ENCODE data around the gene P2RY13. TPM values are rescaled to one million over a fixed set of nuclear protein-coding genes. Genes with fewer than 3 reads are reported as not detected.
A peak's percentile ranks its signal among the peaks of the same experiment; 100 is the strongest.

The P2RY13 gene
- total RNA-seq, 2 donors from 2014 or later = 0.27 to 0.80 TPM

DNA sequence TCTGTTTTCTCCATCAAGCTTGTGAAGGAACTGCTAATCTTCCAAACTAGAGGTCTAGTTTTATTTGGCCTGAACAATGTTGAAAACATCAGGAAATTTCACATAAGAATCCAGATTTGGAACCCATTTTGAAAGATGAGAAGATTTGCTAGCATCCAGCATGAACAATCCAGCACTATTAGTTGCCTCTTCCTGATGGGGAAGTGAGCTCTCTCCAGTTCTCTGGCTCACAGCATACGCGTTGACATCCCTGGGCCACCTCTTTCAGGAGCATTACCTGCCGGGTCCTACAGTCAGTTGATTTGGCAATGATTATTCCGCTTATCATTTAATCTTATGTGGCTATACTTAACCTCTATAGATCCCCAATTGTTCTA lies 23.6 kb downstream of the P2RY13 start:
- H3K27me3 ChIP-seq = no peaks in the 10 kb centered on the region
- no peak overlapping the region for H3K9ac ChIP-seq (ENCODE audit: low read depth in 2 of 2, low read length in 2 of 2)
- TF ChIP-seq, protein P1, sequence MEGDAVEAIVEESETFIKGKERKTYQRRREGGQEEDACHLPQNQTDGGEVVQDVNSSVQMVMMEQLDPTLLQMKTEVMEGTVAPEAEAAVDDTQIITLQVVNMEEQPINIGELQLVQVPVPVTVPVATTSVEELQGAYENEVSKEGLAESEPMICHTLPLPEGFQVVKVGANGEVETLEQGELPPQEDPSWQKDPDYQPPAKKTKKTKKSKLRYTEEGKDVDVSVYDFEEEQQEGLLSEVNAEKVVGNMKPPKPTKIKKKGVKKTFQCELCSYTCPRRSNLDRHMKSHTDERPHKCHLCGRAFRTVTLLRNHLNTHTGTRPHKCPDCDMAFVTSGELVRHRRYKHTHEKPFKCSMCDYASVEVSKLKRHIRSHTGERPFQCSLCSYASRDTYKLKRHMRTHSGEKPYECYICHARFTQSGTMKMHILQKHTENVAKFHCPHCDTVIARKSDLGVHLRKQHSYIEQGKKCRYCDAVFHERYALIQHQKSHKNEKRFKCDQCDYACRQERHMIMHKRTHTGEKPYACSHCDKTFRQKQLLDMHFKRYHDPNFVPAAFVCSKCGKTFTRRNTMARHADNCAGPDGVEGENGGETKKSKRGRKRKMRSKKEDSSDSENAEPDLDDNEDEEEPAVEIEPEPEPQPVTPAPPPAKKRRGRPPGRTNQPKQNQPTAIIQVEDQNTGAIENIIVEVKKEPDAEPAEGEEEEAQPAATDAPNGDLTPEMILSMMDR (IDR thresholded peaks at IDR 0.05) = no peak
- DNase-seq = no peak
- no peak overlapping the region for H3K4me3 ChIP-seq
- no peaks in the 10 kb centered on the region for H3K9me3 ChIP-seq
- H3K36me3 ChIP-seq = no peaks in the 10 kb centered on the region
- H3K27ac ChIP-seq = no peak overlapping the region
- intact Hi-C loops (cut with DNase I) = no loop called here
- no peaks in the 10 kb centered on the region for H3K4me1 ChIP-seq

DNA sequence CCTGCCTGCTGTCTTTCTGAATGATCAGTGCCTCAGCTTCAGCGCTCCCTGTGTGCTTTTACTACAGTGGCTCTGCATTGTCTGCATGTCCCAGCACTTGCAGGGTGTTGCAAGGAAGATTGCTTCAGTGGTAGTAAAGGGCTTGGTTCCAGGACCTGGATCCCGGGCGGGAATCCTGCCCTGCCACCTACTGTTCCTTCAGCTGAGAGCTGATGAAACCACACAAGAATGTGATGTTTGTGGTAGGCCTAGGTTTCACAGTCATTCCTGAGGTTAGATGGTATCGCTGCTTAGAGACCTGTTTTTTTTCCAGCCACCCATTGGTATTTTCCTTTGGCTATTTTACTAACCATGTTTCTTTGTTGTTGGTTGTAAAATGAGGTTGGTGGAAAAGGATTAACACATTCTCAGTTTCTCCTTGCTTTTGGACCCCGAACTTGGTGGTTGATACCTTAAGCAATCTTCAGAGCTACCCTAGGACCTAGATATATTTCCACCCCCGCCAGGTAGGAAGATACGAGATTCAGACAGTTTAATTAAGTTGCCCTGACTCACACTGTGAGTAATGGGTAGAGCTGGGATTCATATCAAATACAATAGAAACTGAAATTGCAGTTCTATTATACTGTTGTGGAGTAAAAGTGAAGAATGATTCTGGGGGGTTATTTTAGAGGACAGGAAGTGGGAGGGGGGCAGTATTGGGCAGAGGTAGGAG lies 24.1 kb downstream of the P2RY13 start:
- H3K27ac ChIP-seq = no peak overlapping the region
- TF ChIP-seq, protein P1 (IDR thresholded peaks at IDR 0.05) = no peak
- no peaks in the 10 kb centered on the region for H3K4me1 ChIP-seq
- no peak overlapping the region for H3K9ac ChIP-seq (ENCODE audit: low read depth in 2 of 2, low read length in 2 of 2)
- intact Hi-C loops (cut with DNase I) = no loop called here
- H3K9me3 ChIP-seq = no peaks in the 10 kb centered on the region
- peak; percentile 28 for DNase-seq
- no peak overlapping the region for H3K4me3 ChIP-seq
- no peaks in the 10 kb centered on the region for H3K27me3 ChIP-seq
- H3K36me3 ChIP-seq = no peaks in the 10 kb centered on the region

DNA sequence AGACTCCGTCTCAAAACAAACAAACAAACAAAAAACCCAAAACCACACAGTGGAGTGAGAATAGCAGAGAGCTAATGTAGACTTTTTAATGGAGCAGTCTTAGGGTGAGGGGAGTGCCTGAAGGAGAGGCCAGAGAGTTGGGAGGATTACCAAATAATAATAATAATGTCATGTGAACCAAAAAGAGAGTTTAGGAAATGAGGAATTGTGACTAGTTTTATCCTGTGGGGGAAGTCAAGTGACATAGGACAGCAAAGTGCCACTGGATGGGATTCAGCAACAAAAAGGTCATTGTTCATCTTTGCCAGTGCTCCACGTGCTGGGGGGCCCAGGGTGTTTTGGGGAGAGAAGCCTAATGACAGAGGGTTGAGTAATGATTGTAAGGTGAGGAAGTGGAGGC lies 25.6 kb downstream of the P2RY13 start:
- Histone ChIP-seq H3K9ac (ENCODE audit: low read depth in 2 of 2, low read length in 2 of 2) (no peak overlapping the region), H3K27me3 (no peaks in the 10 kb centered on the region), H3K4me3 (no peak overlapping the region), H3K27ac (no peak overlapping the region), H3K4me1 (no peaks in the 10 kb centered on the region), H3K9me3 (no peaks in the 10 kb centered on the region), H3K36me3 (no peaks in the 10 kb centered on the region)
- TF ChIP-seq, protein P1 (IDR thresholded peaks at IDR 0.05) = no peak
- no peak for DNase-seq
- intact Hi-C loops (cut with DNase I) = no loop called here

DNA sequence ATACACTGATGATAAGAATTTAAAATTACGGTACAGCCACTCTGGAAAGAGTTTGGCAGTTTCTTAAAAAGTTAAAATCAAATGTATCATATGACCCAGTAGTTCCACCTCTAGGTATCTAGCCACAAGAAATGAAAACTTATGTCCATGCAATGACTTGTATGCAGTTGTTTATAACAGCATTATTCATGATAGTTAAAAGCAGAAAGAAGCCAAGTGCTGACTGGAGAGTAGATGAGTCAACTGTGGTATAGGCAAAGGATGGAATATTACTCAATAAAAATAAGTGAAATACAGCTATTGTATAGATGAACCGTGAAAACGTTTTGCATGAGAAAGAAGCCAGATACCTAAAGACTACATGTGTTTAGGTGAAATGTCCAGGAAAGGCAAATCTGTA lies 27.6 kb downstream of the P2RY13 start:
- intact Hi-C loops (cut with DNase I) = no loop called here
- Histone ChIP-seq H3K4me3 (no peak overlapping the region), H3K4me1 (no peaks in the 10 kb centered on the region), H3K9me3 (no peaks in the 10 kb centered on the region), H3K9ac (ENCODE audit: low read depth in 2 of 2, low read length in 2 of 2) (no peak overlapping the region), H3K36me3 (no peaks in the 10 kb centered on the region), H3K27ac (no peak overlapping the region), H3K27me3 (no peaks in the 10 kb centered on the region)
- no peak for DNase-seq
- TF ChIP-seq, protein P1 (IDR thresholded peaks at IDR 0.05) = no peak

DNA sequence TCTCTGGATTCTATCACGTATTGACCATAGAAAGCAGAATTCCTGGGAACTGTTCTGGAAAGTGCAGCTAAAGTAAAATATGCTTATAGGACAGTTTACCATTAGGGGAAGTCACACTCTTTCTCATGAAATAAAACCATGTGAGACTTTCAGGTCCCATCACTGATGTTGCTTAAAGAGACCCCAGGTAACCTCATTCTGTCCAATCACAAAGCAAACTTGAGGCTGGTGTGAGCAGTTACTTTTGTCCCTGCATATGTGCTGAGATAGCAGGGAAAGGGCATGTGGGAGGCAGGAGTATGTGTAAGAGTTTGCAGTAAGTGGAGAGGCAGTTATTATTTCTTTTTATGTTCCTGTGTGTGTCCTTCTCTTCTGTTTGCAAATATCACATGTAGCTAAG lies 28.8 kb downstream of the P2RY13 start:
- H3K27me3 ChIP-seq = no peaks in the 10 kb centered on the region
- TF ChIP-seq, protein P1 (IDR thresholded peaks at IDR 0.05) = no peak
- H3K36me3 ChIP-seq = no peaks in the 10 kb centered on the region
- no peak overlapping the region for H3K9ac ChIP-seq (ENCODE audit: low read depth in 2 of 2, low read length in 2 of 2)
- no peaks in the 10 kb centered on the region for H3K9me3 ChIP-seq
- no peak for DNase-seq
- H3K4me3 ChIP-seq = no peak overlapping the region
- no peak overlapping the region for H3K27ac ChIP-seq
- no peaks in the 10 kb centered on the region for H3K4me1 ChIP-seq
- intact Hi-C loops (cut with DNase I) = no loop called here

Data from colonic mucosa (tissue), 4 donors.